Loucy (cell line): ENCODE measurements around the gene LRRC4.

Experiments
- H2AFZ ChIP-seq: fragments of 200-600 bp; sonication (generic); 2 replicates; pipeline ENCODE4 v1.6.0; 2016; ENCODE audit warnings: antibody characterized with exemption, mild to moderate bottlenecking, low read length, moderate library complexity
- H3F3A ChIP-seq: fragments of 200-600 bp; 2 replicates; pipeline ENCODE4 v1.6.0; 2016; ENCODE audit warnings: antibody characterized with exemption, low read depth, mild to moderate bottlenecking
- H3K27me3 ChIP-seq: fragments of 200-600 bp; sonication (generic); 2 replicates; pipeline ENCODE4 v1.6.1; 2014; ENCODE audit warnings: low read length, mild to moderate bottlenecking; ENCODE audit not compliant: insufficient read depth, poor library complexity, severe bottlenecking
- H3K36me3 ChIP-seq: fragments of 200-600 bp; sonication (generic); 2 replicates; pipeline ENCODE4 v1.6.1; 2016; ENCODE audit warnings: low read length; ENCODE audit not compliant: insufficient read depth
- H3K4me1 ChIP-seq: fragments of 200-600 bp; sonication (generic); 2 replicates; pipeline ENCODE4 v1.5.1; 2014; ENCODE audit warnings: low read length, mild to moderate bottlenecking; ENCODE audit not compliant: insufficient read depth, poor library complexity, severe bottlenecking
- H3K4me2 ChIP-seq: fragments of 200-600 bp; sonication (generic); 2 replicates; pipeline ENCODE4 v1.6.0; 2014; ENCODE audit warnings: antibody characterized with exemption, low read length, low read depth, mild to moderate bottlenecking; ENCODE audit not compliant: poor library complexity, severe bottlenecking
- H3K4me3 ChIP-seq: fragments of 200-600 bp; sonication (generic); 2 replicates; pipeline ENCODE4 v1.5.1; 2014; ENCODE audit warnings: low read length, mild to moderate bottlenecking, mixed read lengths; ENCODE audit not compliant: poor library complexity, severe bottlenecking
- H3K79me2 ChIP-seq: fragments of 200-600 bp; sonication (generic); 2 replicates; pipeline ENCODE4 v1.6.1; 2014; ENCODE audit warnings: low read length; ENCODE audit not compliant: insufficient read depth
- H3K9ac ChIP-seq: fragments of 200-600 bp; sonication (generic); 2 replicates; pipeline ENCODE4 v1.6.0; 2014; ENCODE audit warnings: mild to moderate bottlenecking, low read depth, low read length, moderate library complexity; ENCODE audit not compliant: poor library complexity, severe bottlenecking
- H3K9me2 ChIP-seq: fragments of 200-600 bp; sonication (generic); replicated peaks from 2 replicates; pipeline ENCODE4 v1.6.1; 2016; ENCODE audit warnings: low read depth, low read length, mixed read lengths
- H3K9me3 ChIP-seq: fragments of 200-600 bp; sonication (generic); 2 replicates; pipeline ENCODE4 v1.6.1; 2014; ENCODE audit warnings: mild to moderate bottlenecking, antibody characterized with exemption, low read length, low read depth; ENCODE audit not compliant: insufficient read depth
- H4K20me1 ChIP-seq: fragments of 200-600 bp; sonication (generic); 2 replicates; pipeline ENCODE4 v1.6.0; 2014; ENCODE audit warnings: antibody characterized with exemption, low read length, mild to moderate bottlenecking; ENCODE audit not compliant: insufficient read depth, poor library complexity, severe bottlenecking
- CTCF ChIP-seq: fragments of 200-600 bp; sonication (generic); conservative IDR thresholded peaks from 2 replicates; pipeline ENCODE4 v1.5.1; 2014; ENCODE audit warnings: mild to moderate bottlenecking, antibody characterized with exemption, low read length
- EZH2phosphoT487 ChIP-seq: fragments of 200-600 bp; IDR thresholded peaks from 2 replicates; pipeline ENCODE4 v1.6.1; 2018; ENCODE audit warnings: antibody characterized with exemption, mild to moderate bottlenecking, moderate library complexity, borderline replicate concordance

LRRC4 gene

GRCh38 chr7:128076796-128077271 is 45.6 kb upstream of the LRRC4 start:
- Histone ChIP-seq H3K9ac (no peak overlapping the region), H3K9me2 (no peaks in the 10 kb centered on the region), H3K36me3 (peaks cover 56% of the 10 kb centered on the region; the same call in 1 of the 2 replicates), H3K4me3 (no peak overlapping the region), H4K20me1 (no peaks in the 10 kb centered on the region), H3K4me1 (no peaks in the 10 kb centered on the region), H3K27me3 (no peaks in the 10 kb centered on the region), H3K4me2 (no peak overlapping the region), H3F3A (no peaks in the 10 kb centered on the region), H3K9me3 (no peaks in the 10 kb centered on the region), H3K79me2 (no peaks in the 10 kb centered on the region), H2AFZ (no peak overlapping the region)
- no peak for TF ChIP-seq EZH2phosphoT487
- no peak for TF ChIP-seq CTCF

GRCh38 chr7:128076196-128076795 is 45.1 kb upstream of the LRRC4 start:
- no peak overlapping the region for H3K4me2 ChIP-seq
- no peaks in the 10 kb centered on the region for H4K20me1 ChIP-seq
- H3K4me3 ChIP-seq = no peak overlapping the region
- H3K79me2 ChIP-seq = no peaks in the 10 kb centered on the region
- no peak overlapping the region for H3K9ac ChIP-seq
- H3K27me3 ChIP-seq = no peaks in the 10 kb centered on the region
- no peaks in the 10 kb centered on the region for H3F3A ChIP-seq
- H3K4me1 ChIP-seq = peaks cover under 1% of the 10 kb centered on the region
- H2AFZ ChIP-seq = no peak overlapping the region
- TF ChIP-seq CTCF (no peak), EZH2phosphoT487 (no peak)
- peaks cover 56% of the 10 kb centered on the region; the same call in 1 of the 2 replicates for H3K36me3 ChIP-seq
- H3K9me2 ChIP-seq = no peaks in the 10 kb centered on the region
- H3K9me3 ChIP-seq = no peaks in the 10 kb centered on the region

GRCh38 chr7:128075242-128076095 is 44.2 kb upstream of the LRRC4 start:
- TF ChIP-seq CTCF (no peak), EZH2phosphoT487 (no peak)
- no peaks in the 10 kb centered on the region for H3K27me3 ChIP-seq
- H3K9me2 ChIP-seq = no peaks in the 10 kb centered on the region
- H3K36me3 ChIP-seq = peaks cover 52% of the 10 kb centered on the region; the same call in 1 of the 2 replicates
- H3K9ac ChIP-seq = no peak overlapping the region
- no peak overlapping the region for H2AFZ ChIP-seq
- H3K79me2 ChIP-seq = no peaks in the 10 kb centered on the region
- peaks cover 3% of the 10 kb centered on the region for H3K4me1 ChIP-seq
- no peaks in the 10 kb centered on the region for H3F3A ChIP-seq
- H3K9me3 ChIP-seq = no peaks in the 10 kb centered on the region
- no peak overlapping the region for H3K4me2 ChIP-seq
- H3K4me3 ChIP-seq = no peak overlapping the region
- H4K20me1 ChIP-seq = no peaks in the 10 kb centered on the region
